H9 (cell line): Measurements from ENCODE around the gene BRINP2. TPM values are rescaled to one million over a fixed set of nuclear protein-coding genes. Genes with fewer than 3 reads are reported as not detected.

Experiments
- DNase-seq: peaks from one replicate; pipeline ENCODE4 v3.0.0-alpha.2; 2017
- H2AFZ ChIP-seq: one replicate; pipeline ENCODE4 v1.6.1; 2013; ENCODE audit warnings: mild to moderate bottlenecking, low read length, control low read depth, moderate library complexity
- H2AK5ac ChIP-seq: 2 replicates; pipeline ENCODE4 v1.6.1; 2013; ENCODE audit warnings: low read length, control low read depth, mixed read lengths; ENCODE audit not compliant: insufficient read length
- H2BK120ac ChIP-seq: one replicate; pipeline ENCODE4 v1.6.1; 2013; ENCODE audit warnings: low read depth, mild to moderate bottlenecking, low read length, control low read depth, inconsistent platforms; ENCODE audit not compliant: poor library complexity, severe bottlenecking
- H2BK12ac ChIP-seq: 2 replicates; pipeline ENCODE4 v1.6.1; 2013; ENCODE audit warnings: low read length, control low read depth, mixed read lengths, low read depth; ENCODE audit not compliant: insufficient read length
- H2BK15ac ChIP-seq: 2 replicates; pipeline ENCODE4 v1.6.1; 2013; ENCODE audit warnings: low read depth, low read length, control low read depth
- H2BK20ac ChIP-seq: one replicate; pipeline ENCODE4 v1.6.1; 2013; ENCODE audit warnings: low read depth, mild to moderate bottlenecking, low read length, control low read depth, inconsistent platforms; ENCODE audit not compliant: poor library complexity, severe bottlenecking
- H2BK5ac ChIP-seq: 2 replicates; pipeline ENCODE4 v1.6.1; 2013; ENCODE audit warnings: low read length, control low read depth, mixed read lengths; ENCODE audit not compliant: insufficient read length
- H3K14ac ChIP-seq: 2 replicates; pipeline ENCODE4 v1.6.1; 2013; ENCODE audit warnings: low read length, control low read depth; ENCODE audit not compliant: insufficient read depth
- H3K18ac ChIP-seq: 2 replicates; pipeline ENCODE4 v1.6.1; 2013; ENCODE audit warnings: low read depth, mild to moderate bottlenecking, mixed read lengths, low read length, control low read depth; ENCODE audit not compliant: insufficient read length
- H3K23ac ChIP-seq: 2 replicates; pipeline ENCODE4 v1.6.1; 2013; ENCODE audit warnings: low read length, control low read depth, mixed read lengths, low read depth; ENCODE audit not compliant: insufficient read length
- H3K23me2 ChIP-seq: 2 replicates; pipeline ENCODE4 v1.6.1; 2013; ENCODE audit warnings: low read depth, mild to moderate bottlenecking, mixed read lengths, low read length, control low read depth; ENCODE audit not compliant: insufficient read length, poor library complexity, severe bottlenecking
- H3K27ac ChIP-seq: 2 replicates; pipeline ENCODE4 v1.5.1; 2013; ENCODE audit warnings: low read length, control low read depth, mixed read lengths, low read depth; ENCODE audit not compliant: insufficient read length
- H3K27me3 ChIP-seq: 2 replicates; pipeline ENCODE4 v1.6.1; 2013; ENCODE audit warnings: low read length, control low read depth, inconsistent platforms; ENCODE audit not compliant: insufficient read depth
- H3K4ac ChIP-seq: 2 replicates; pipeline ENCODE4 v1.6.1; 2013; ENCODE audit warnings: low read depth, mild to moderate bottlenecking, control low read depth, inconsistent platforms, low read length, moderate library complexity
- H3K4me1 ChIP-seq: 2 replicates; pipeline ENCODE4 v1.6.1; 2013; ENCODE audit warnings: low read length, control low read depth, inconsistent platforms; ENCODE audit not compliant: insufficient read depth
- H3K4me2 ChIP-seq: 2 replicates; pipeline ENCODE4 v1.6.1; 2013; ENCODE audit warnings: low read length, control low read depth, mixed read lengths; ENCODE audit not compliant: insufficient read length, insufficient read depth
- H3K56ac ChIP-seq: 2 replicates; pipeline ENCODE4 v1.6.1; 2013; ENCODE audit warnings: low read depth, mild to moderate bottlenecking, mixed read lengths, low read length, control low read depth; ENCODE audit not compliant: insufficient read length
- H3K79me1 ChIP-seq: 2 replicates; pipeline ENCODE4 v1.6.1; 2013; ENCODE audit warnings: low read depth, mild to moderate bottlenecking, moderate library complexity, low read length, control low read depth, inconsistent platforms; ENCODE audit not compliant: insufficient read depth, poor library complexity, severe bottlenecking
- H3K79me2 ChIP-seq: 2 replicates; pipeline ENCODE4 v1.6.1; 2013; ENCODE audit warnings: low read length, control low read depth, inconsistent platforms; ENCODE audit not compliant: insufficient read depth
- H3K9ac ChIP-seq: 2 replicates; pipeline ENCODE4 v1.6.1; 2013; ENCODE audit warnings: low read length, control low read depth, mixed read lengths; ENCODE audit not compliant: insufficient read length; ENCODE audit errors: extremely low read depth
- H3K9me3 ChIP-seq: one replicate; pipeline ENCODE4 v1.6.1; 2013; ENCODE audit warnings: low read depth, low read length, inconsistent platforms; ENCODE audit not compliant: control insufficient read depth
- H3T11ph ChIP-seq: one replicate; pipeline ENCODE4 v1.6.1; 2013; ENCODE audit warnings: mild to moderate bottlenecking, low read length, control low read depth, inconsistent platforms
- H4K20me1 ChIP-seq: one replicate; pipeline ENCODE4 v1.6.1; 2013; ENCODE audit not compliant: control insufficient read depth, insufficient read length, insufficient read depth
- H4K5ac ChIP-seq: 2 replicates; pipeline ENCODE4 v1.6.1; 2013; ENCODE audit warnings: low read depth, mild to moderate bottlenecking, mixed read lengths, low read length, control low read depth; ENCODE audit not compliant: insufficient read length
- H4K8ac ChIP-seq: replicated peaks from 2 replicates; pipeline ENCODE4 v1.6.1; 2013; ENCODE audit warnings: low read length, control low read depth, mixed read lengths, low read depth; ENCODE audit not compliant: insufficient read length
- H4K91ac ChIP-seq: 2 replicates; pipeline ENCODE4 v1.6.1; 2013; ENCODE audit warnings: low read depth, mild to moderate bottlenecking, moderate library complexity, mixed read lengths, low read length, control low read depth; ENCODE audit not compliant: insufficient read length
- H3K27ac Mint-ChIP-seq, 3 experiments: 2 replicates in 2 of 3; 3 replicates in 1 of 3; pipeline ENCODE4 v1.8.0; 2020 to 2021; ENCODE audit warnings: mixed read lengths in 3 of 3, mild to moderate bottlenecking in 1 of 3, moderate library complexity in 1 of 3
- H3K27me3 Mint-ChIP-seq: 2 replicates; pipeline ENCODE4 v1.8.0; 2021; ENCODE audit warnings: low read depth, mild to moderate bottlenecking, moderate library complexity, mixed read lengths
- H3K36me3 Mint-ChIP-seq, 3 experiments: 2 replicates in 2 of 3; 3 replicates in 1 of 3; pipeline ENCODE4 v1.8.0; 2020 to 2021; ENCODE audit warnings: low read depth in 3 of 3, mixed read lengths in 3 of 3; ENCODE audit not compliant: insufficient read depth in 1 of 3
- H3K4me1 Mint-ChIP-seq, 2 experiments: 2 replicates each; pipeline ENCODE4 v1.8.0; 2020; ENCODE audit warnings: mixed read lengths in 2 of 2
- H3K4me3 Mint-ChIP-seq, 2 experiments: 2 replicates in 1 of 2; 3 replicates in 1 of 2; pipeline ENCODE4 v1.8.0; 2020 to 2021; ENCODE audit warnings: mild to moderate bottlenecking in 2 of 2, mixed read lengths in 2 of 2, moderate library complexity in 1 of 2
- H3K9me3 Mint-ChIP-seq, 2 experiments: 2 replicates in 1 of 2; 3 replicates in 1 of 2; pipeline ENCODE4 v1.8.0; 2020; ENCODE audit warnings: mild to moderate bottlenecking in 2 of 2, mixed read lengths in 2 of 2, moderate library complexity in 1 of 2
- CTCF ChIP-seq: fragments of 200-600 bp; sonication (generic); conservative IDR thresholded peaks from 3 replicates; pipeline ENCODE4 v1.8.0; 2021; ENCODE audit warnings: antibody characterized with exemption, mild to moderate bottlenecking
- WGBS: extraction: QIAGEN DNeasy Blood & Tissue Kit; methylation state at CpG from one replicate; pipeline ENCODE4 v1.1.7; 2013; ENCODE audit warnings: missing lambda C conversion rate, low lambda C conversion rate, mixed read lengths; ENCODE audit not compliant: insufficient read length; ENCODE audit errors: extremely low coverage; 5-methylcytosine and 5-hydroxymethylcytosine counted together
- total RNA-seq: library from RNA; stranded (reverse); gene quantifications from 2 replicates; pipeline ENCODE4 v1.2.1, GENCODE V29; 2021

The BRINP2 gene
- total RNA-seq, 1 experiment from 2014 or later, result not detected

GRCh38 chr1:177227978-177228692 is 57.4 kb downstream of the BRINP2 start:
- Histone ChIP-seq H3K23ac (no peak overlapping the region), H3K9me3 (no peaks in the 10 kb centered on the region), H3K4me1 (no peaks in the 10 kb centered on the region), H3K14ac (no peak overlapping the region), H4K8ac (no peak overlapping the region), H4K20me1 (no peaks in the 10 kb centered on the region), H4K91ac (no peak overlapping the region), H2BK20ac (no peak overlapping the region), H2BK12ac (no peak overlapping the region), H3T11ph (no peak overlapping the region), H2AK5ac (no peak overlapping the region), H3K27me3 (no peaks in the 10 kb centered on the region; the same call in 1 of the 2 replicates), H3K79me2 (no peaks in the 10 kb centered on the region), H3K4me2 (no peak overlapping the region), H3K27ac (no peak overlapping the region), H2AFZ (no peak overlapping the region), H2BK15ac (no peak overlapping the region), H2BK120ac (no peak overlapping the region), H3K56ac (no peak overlapping the region), H3K18ac (no peak overlapping the region), H3K4ac (no peak overlapping the region), H3K23me2 (no peaks in the 10 kb centered on the region), H3K79me1 (no peaks in the 10 kb centered on the region), H4K5ac (no peak overlapping the region), H2BK5ac (no peak overlapping the region), H3K9ac (no peak overlapping the region)
- no CpG with 5 or more reads among the region's 8 CpGs for WGBS
- H3K27ac Mint-ChIP-seq, result no peak overlapping the region
- H3K9me3 Mint-ChIP-seq, result no peaks in the 10 kb centered on the region
- no peak for TF ChIP-seq CTCF
- H3K27me3 Mint-ChIP-seq, result peaks cover 8% of the 10 kb centered on the region; the same call in 1 of the 2 replicates
- peaks cover 5 to 7% of the 10 kb centered on the region in 2 experiments for H3K4me1 Mint-ChIP-seq
- no peaks in the 10 kb centered on the region for H3K36me3 Mint-ChIP-seq
- no peak for DNase-seq
- no peak overlapping the region for H3K4me3 Mint-ChIP-seq
